Measurements from ENCODE around the gene ATG7. TPM values are rescaled to one million over a fixed set of nuclear protein-coding genes. Genes with fewer than 3 reads are reported as not detected.
"Not testable (repeated sequence)": the region's sequence is repeated elsewhere in the genome, so short reads cannot be mapped to it uniquely, and the experiment has no call there.

The ATG7 gene
- total and polyA plus RNA-seq, 4 donors, result 7.4 to 53.8 (median 15.6) TPM

- no peaks in the 10 kb centered on the region for H3K27me3 ChIP-seq (ENCODE audit: control insufficient read depth in 4 of 4, insufficient read depth in 4 of 4, low read length in 3 of 4)
- peaks cover 0 to 4% (median 0%) of the 10 kb centered on the region in 4 donors for H3K36me3 ChIP-seq (ENCODE audit: control insufficient read depth in 4 of 4, insufficient read depth in 3 of 4, low read depth in 1 of 4, low read length in 3 of 4)
- TF ChIP-seq JUND (IDR thresholded peaks at IDR 0.05), result no peak
- TF ChIP-seq, protein P1, sequence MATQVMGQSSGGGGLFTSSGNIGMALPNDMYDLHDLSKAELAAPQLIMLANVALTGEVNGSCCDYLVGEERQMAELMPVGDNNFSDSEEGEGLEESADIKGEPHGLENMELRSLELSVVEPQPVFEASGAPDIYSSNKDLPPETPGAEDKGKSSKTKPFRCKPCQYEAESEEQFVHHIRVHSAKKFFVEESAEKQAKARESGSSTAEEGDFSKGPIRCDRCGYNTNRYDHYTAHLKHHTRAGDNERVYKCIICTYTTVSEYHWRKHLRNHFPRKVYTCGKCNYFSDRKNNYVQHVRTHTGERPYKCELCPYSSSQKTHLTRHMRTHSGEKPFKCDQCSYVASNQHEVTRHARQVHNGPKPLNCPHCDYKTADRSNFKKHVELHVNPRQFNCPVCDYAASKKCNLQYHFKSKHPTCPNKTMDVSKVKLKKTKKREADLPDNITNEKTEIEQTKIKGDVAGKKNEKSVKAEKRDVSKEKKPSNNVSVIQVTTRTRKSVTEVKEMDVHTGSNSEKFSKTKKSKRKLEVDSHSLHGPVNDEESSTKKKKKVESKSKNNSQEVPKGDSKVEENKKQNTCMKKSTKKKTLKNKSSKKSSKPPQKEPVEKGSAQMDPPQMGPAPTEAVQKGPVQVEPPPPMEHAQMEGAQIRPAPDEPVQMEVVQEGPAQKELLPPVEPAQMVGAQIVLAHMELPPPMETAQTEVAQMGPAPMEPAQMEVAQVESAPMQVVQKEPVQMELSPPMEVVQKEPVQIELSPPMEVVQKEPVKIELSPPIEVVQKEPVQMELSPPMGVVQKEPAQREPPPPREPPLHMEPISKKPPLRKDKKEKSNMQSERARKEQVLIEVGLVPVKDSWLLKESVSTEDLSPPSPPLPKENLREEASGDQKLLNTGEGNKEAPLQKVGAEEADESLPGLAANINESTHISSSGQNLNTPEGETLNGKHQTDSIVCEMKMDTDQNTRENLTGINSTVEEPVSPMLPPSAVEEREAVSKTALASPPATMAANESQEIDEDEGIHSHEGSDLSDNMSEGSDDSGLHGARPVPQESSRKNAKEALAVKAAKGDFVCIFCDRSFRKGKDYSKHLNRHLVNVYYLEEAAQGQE (IDR thresholded peaks at IDR 0.05), result no peak
- no peak for TF ChIP-seq YY1 (IDR thresholded peaks at IDR 0.05)
- TF ChIP-seq, protein P2, sequence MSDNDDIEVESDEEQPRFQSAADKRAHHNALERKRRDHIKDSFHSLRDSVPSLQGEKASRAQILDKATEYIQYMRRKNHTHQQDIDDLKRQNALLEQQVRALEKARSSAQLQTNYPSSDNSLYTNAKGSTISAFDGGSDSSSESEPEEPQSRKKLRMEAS (IDR thresholded peaks at IDR 0.05), result no peak
- no peak for TF ChIP-seq RXRA (IDR thresholded peaks at IDR 0.05)
- no peak for TF ChIP-seq FOXA1 (IDR thresholded peaks at IDR 0.05)
- TF ChIP-seq TAF1 (conservative IDR thresholded peaks at IDR 0.05), result no peak
- no peak for TF ChIP-seq RAD21 (IDR thresholded peaks at IDR 0.05)
- no peak for TF ChIP-seq EGR1 (IDR thresholded peaks at IDR 0.05; ENCODE audit: low read depth in 2 of 2)
- TF ChIP-seq HNF4A (conservative IDR thresholded peaks at IDR 0.05), result no peak
- TF ChIP-seq HNF4G (IDR thresholded peaks at IDR 0.05), result no peak
- TF ChIP-seq, protein P3, sequence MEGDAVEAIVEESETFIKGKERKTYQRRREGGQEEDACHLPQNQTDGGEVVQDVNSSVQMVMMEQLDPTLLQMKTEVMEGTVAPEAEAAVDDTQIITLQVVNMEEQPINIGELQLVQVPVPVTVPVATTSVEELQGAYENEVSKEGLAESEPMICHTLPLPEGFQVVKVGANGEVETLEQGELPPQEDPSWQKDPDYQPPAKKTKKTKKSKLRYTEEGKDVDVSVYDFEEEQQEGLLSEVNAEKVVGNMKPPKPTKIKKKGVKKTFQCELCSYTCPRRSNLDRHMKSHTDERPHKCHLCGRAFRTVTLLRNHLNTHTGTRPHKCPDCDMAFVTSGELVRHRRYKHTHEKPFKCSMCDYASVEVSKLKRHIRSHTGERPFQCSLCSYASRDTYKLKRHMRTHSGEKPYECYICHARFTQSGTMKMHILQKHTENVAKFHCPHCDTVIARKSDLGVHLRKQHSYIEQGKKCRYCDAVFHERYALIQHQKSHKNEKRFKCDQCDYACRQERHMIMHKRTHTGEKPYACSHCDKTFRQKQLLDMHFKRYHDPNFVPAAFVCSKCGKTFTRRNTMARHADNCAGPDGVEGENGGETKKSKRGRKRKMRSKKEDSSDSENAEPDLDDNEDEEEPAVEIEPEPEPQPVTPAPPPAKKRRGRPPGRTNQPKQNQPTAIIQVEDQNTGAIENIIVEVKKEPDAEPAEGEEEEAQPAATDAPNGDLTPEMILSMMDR (IDR thresholded peaks at IDR 0.05; ENCODE audit: low read depth, low read length, missing input control), result no peak
- no peak for TF ChIP-seq SP1 (IDR thresholded peaks at IDR 0.05)
- no peak overlapping the region for H3K4me3 ChIP-seq (ENCODE audit: low read depth in 1 of 3, low read length in 3 of 3)
- no peak overlapping the region for H3K9ac ChIP-seq (ENCODE audit: low read depth in 1 of 2, low read length in 2 of 2)
- WGBS, result 83% methylated on average over 10 of the region's 10 CpGs
- H3K27ac ChIP-seq (ENCODE audit: low read depth in 1 of 2, low read length in 2 of 2), result no peak overlapping the region
- no peak for DNase-seq (ENCODE audit: low spot score)
- H3K4me1 ChIP-seq (ENCODE audit: control insufficient read depth in 4 of 4, insufficient read depth in 4 of 4, low read length in 3 of 4), result peaks cover 0 to 2% (median 0%) of the 10 kb centered on the region in 4 donors
- H3K9me3 ChIP-seq (ENCODE audit: control insufficient read depth in 4 of 4, low read length in 3 of 4), result no peaks in the 10 kb centered on the region
These were observed 321.3 kb downstream of the ATG7 start for GRCh38 chr3:11593318-11594034.

DNA sequence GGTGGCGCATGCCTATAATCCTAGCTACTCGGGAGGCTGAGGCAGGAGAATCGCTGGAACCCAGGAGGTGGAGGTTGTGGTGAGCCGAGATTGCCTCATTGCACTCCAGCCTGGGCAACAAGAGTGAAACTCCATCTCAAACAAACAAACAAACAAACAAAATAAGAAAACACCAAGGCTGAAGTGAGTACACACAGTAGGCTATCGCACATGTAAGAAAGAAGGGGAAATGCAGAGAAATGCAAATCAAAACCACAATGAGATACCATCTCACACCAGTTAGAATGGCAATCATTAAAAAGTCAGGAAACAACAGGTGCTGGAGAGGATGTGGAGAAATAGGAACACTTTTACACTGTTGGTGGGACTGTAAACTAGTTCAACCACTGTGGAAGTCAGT, 322.8 kb downstream of the ATG7 start:
- H3K4me1 ChIP-seq (ENCODE audit: control insufficient read depth in 4 of 4, insufficient read depth in 4 of 4, low read length in 3 of 4); H3K27ac ChIP-seq (ENCODE audit: low read depth in 1 of 2, low read length in 2 of 2); H3K9ac ChIP-seq (ENCODE audit: low read depth in 1 of 2, low read length in 2 of 2); DNase-seq (ENCODE audit: low spot score); H3K9me3 ChIP-seq (ENCODE audit: control insufficient read depth in 4 of 4, low read length in 3 of 4); H3K4me3 ChIP-seq (ENCODE audit: low read depth in 1 of 3, low read length in 3 of 3); H3K27me3 ChIP-seq (ENCODE audit: control insufficient read depth in 4 of 4, insufficient read depth in 4 of 4, low read length in 3 of 4); H3K36me3 ChIP-seq (ENCODE audit: control insufficient read depth in 4 of 4, insufficient read depth in 3 of 4, low read depth in 1 of 4, low read length in 3 of 4): not testable (repeated sequence)
- 95% methylated on average over 5 of the region's 5 CpGs for WGBS
